Tibial nerve (tissue), 4 donors: ENCODE data around the gene METTL15.

Experiments
- CTCF ChIP-seq, 5 experiments: fragments of 200-600 bp in 3 of 5; fragments of 450-650 bp in 2 of 5; sonication (generic) in 3 of 5; IDR thresholded peaks; one replicate each; pipeline ENCODE4 v1.5.1; 2016 to 2019; ENCODE audit warnings: antibody characterized with exemption in 5 of 5, mild to moderate bottlenecking in 3 of 5, moderate library complexity in 2 of 5
- EP300 ChIP-seq, 2 donors: sonication (generic); formaldehyde crosslinking; IDR thresholded peaks; one replicate each; pipeline ENCODE4 v1.6.1; 2017; ENCODE audit warnings: antibody characterized with exemption in 2 of 2, mild to moderate bottlenecking in 1 of 2
- POLR2A ChIP-seq, 2 donors: fragments of 450-650 bp; IDR thresholded peaks; one replicate each; pipeline ENCODE4 v1.6.1; 2017; ENCODE audit warnings: antibody characterized with exemption in 2 of 2, mild to moderate bottlenecking in 2 of 2, moderate library complexity in 2 of 2

- TF ChIP-seq CTCF (IDR thresholded peaks at IDR 0.05) (no peak), POLR2A (IDR thresholded peaks at IDR 0.05) (no peak), EP300 (IDR thresholded peaks at IDR 0.05) (no peak)
Observed at GRCh38 chr11:28152743-28153142, 44.6 kb downstream of the METTL15 start.
